Muscle layer of colon (tissue), 2 donors: ENCODE data around the gene RAB17.

Source experiments
- H3K27ac ChIP-seq: one replicate; pipeline ENCODE4 v1.7.0; 2013; ENCODE audit warnings: low read depth, mild to moderate bottlenecking, low read length, moderate library complexity
- H3K27me3 ChIP-seq, 2 donors: one replicate each; pipeline ENCODE4 v1.7.0; 2013; ENCODE audit warnings: low read length in 2 of 2, mild to moderate bottlenecking in 2 of 2; ENCODE audit not compliant: insufficient read depth in 2 of 2, control insufficient read depth in 1 of 2
- H3K36me3 ChIP-seq: one replicate; pipeline ENCODE4 v1.7.0; 2013; ENCODE audit warnings: mild to moderate bottlenecking, low read length; ENCODE audit not compliant: insufficient read depth
- H3K4me1 ChIP-seq: one replicate; pipeline ENCODE4 v1.7.0; 2013; ENCODE audit warnings: mild to moderate bottlenecking, low read length; ENCODE audit not compliant: insufficient read depth
- H3K4me3 ChIP-seq, 2 donors: one replicate each; pipeline ENCODE4 v1.7.0; 2013; ENCODE audit warnings: low read length in 2 of 2, low read depth in 1 of 2, mild to moderate bottlenecking in 1 of 2, moderate library complexity in 1 of 2
- H3K9ac ChIP-seq: one replicate; pipeline ENCODE4 v1.7.0; 2013; ENCODE audit warnings: low read length
- H3K9me3 ChIP-seq: one replicate; pipeline ENCODE4 v1.7.0; 2013; ENCODE audit warnings: mild to moderate bottlenecking, low read length
- donor health status: abdominal sarcoma.
- donor health status: Adenocarcinoma of cecum.

The RAB17 gene

GRCh38 chr2:237590272-237591140, at the start of gene RAB17:
TSS of gene RAB17 (minus strand) at chr2:237590734. CDS start at chr2:237586154, 4,580 bp downstream.
- Histone ChIP-seq H3K9me3 (no peaks in the 10 kb centered on the region), H3K27me3 (no peaks in the 10 kb centered on the region), H3K9ac (no peak within 1 kb of the TSS), H3K4me1 (peaks cover 19% of the 10 kb centered on the region), H3K36me3 (no peaks in the 10 kb centered on the region), H3K4me3 (no peak within 1 kb of the TSS), H3K27ac (no peak within 1 kb of the TSS)

- Histone ChIP-seq H3K27me3 (no peaks in the 10 kb centered on the region), H3K36me3 (peaks cover 11% of the 10 kb centered on the region), H3K27ac (no peak overlapping the region)
Observed at GRCh38 chr2:237639836-237640220, 49.3 kb upstream of the RAB17 start.

GRCh38 chr2:237639052-237639835, 48.7 kb upstream of the RAB17 start:
- Histone ChIP-seq H3K4me1 (no peaks in the 10 kb centered on the region), H3K27ac (no peak overlapping the region), H3K4me3 (no peak overlapping the region), H3K36me3 (peaks cover 11% of the 10 kb centered on the region), H3K9me3 (no peaks in the 10 kb centered on the region), H3K27me3 (no peaks in the 10 kb centered on the region), H3K9ac (no peak overlapping the region)

More at GRCh38 chr2:237639836-237640220, 49.3 kb upstream of the RAB17 start:
- Histone ChIP-seq H3K9me3 (no peaks in the 10 kb centered on the region), H3K4me1 (no peaks in the 10 kb centered on the region), H3K9ac (no peak overlapping the region), H3K4me3 (no peak overlapping the region)

GRCh38 chr2:237638176-237638575, 47.6 kb upstream of the RAB17 start:
- Histone ChIP-seq H3K9ac (no peak overlapping the region), H3K4me1 (peaks cover 3% of the 10 kb centered on the region), H3K4me3 (no peak overlapping the region), H3K9me3 (no peaks in the 10 kb centered on the region), H3K36me3 (peaks cover 11% of the 10 kb centered on the region), H3K27ac (no peak overlapping the region), H3K27me3 (no peaks in the 10 kb centered on the region)

- Histone ChIP-seq H3K27me3 (no peaks in the 10 kb centered on the region), H3K9ac (no peak overlapping the region), H3K27ac (no peak overlapping the region), H3K9me3 (no peaks in the 10 kb centered on the region), H3K4me3 (no peak overlapping the region), H3K4me1 (peaks cover 8% of the 10 kb centered on the region), H3K36me3 (peaks cover 11% of the 10 kb centered on the region)
Observed at GRCh38 chr2:237637429-237638135, 47.0 kb upstream of the RAB17 start.

- no peaks in the 10 kb centered on the region for H3K27me3 ChIP-seq
- no peaks in the 10 kb centered on the region for H3K9me3 ChIP-seq
- H3K4me3 ChIP-seq = no peak overlapping the region
- peaks cover 8% of the 10 kb centered on the region for H3K4me1 ChIP-seq
- peaks cover 11% of the 10 kb centered on the region for H3K36me3 ChIP-seq
- H3K27ac ChIP-seq = no peak overlapping the region
- no peak overlapping the region for H3K9ac ChIP-seq
Observed at GRCh38 chr2:237636578-237636977, 46.0 kb upstream of the RAB17 start.

GRCh38 chr2:237633061-237633561, 42.6 kb upstream of the RAB17 start:
- Histone ChIP-seq H3K27me3 (no peaks in the 10 kb centered on the region), H3K9me3 (no peaks in the 10 kb centered on the region), H3K27ac (no peak overlapping the region), H3K9ac (no peak overlapping the region), H3K36me3 (no peaks in the 10 kb centered on the region), H3K4me1 (peaks cover 24% of the 10 kb centered on the region), H3K4me3 (no peak overlapping the region)

GRCh38 chr2:237631801-237632585, 41.5 kb upstream of the RAB17 start:
- H3K4me3 ChIP-seq = no peak overlapping the region
- H3K9me3 ChIP-seq = no peaks in the 10 kb centered on the region
- H3K4me1 ChIP-seq = peaks cover 25% of the 10 kb centered on the region
- no peak overlapping the region for H3K9ac ChIP-seq
- H3K27me3 ChIP-seq = no peaks in the 10 kb centered on the region
- H3K27ac ChIP-seq = no peak overlapping the region
- H3K36me3 ChIP-seq = no peaks in the 10 kb centered on the region

GRCh38 chr2:237631007-237631785, 40.7 kb upstream of the RAB17 start:
- Histone ChIP-seq H3K36me3 (no peaks in the 10 kb centered on the region), H3K4me1 (peaks cover 25% of the 10 kb centered on the region), H3K27ac (no peak overlapping the region), H3K9me3 (no peaks in the 10 kb centered on the region), H3K9ac (no peak overlapping the region), H3K27me3 (no peaks in the 10 kb centered on the region), H3K4me3 (no peak overlapping the region)
